HepG2 (cell line): Measurements from ENCODE around the gene SLC5A8. TPM values are rescaled to one million over a fixed set of nuclear protein-coding genes. Genes with fewer than 3 reads are reported as not detected.

ENCODE experiments used
- ATAC-seq: fragments of 200-7000 bp; cut with Tn5 transposase; 3 replicates; pipeline ENCODE4 v1.9.1; 2020; ENCODE audit warnings: mild to moderate bottlenecking, moderate library complexity
- BruUV-seq: library from RNA; stranded (reverse); fragments of 400-500 nt; replicated peaks from 2 replicates; lab custom pipeline; 2021; lab: Mats Ljungman, UMichigan
- CTCF ChIA-PET: fragments of 300-600 bp; formaldehyde crosslinking; extraction: SDS; loops from one replicate; lab custom pipeline; 2021; ENCODE audit warnings: low total read pairs, inconsistent platforms, low intra/inter-chr PET ratio; lab: Yijun Ruan, JAX
- POLR2A ChIA-PET: fragments of 350-600 bp; sonication (Branson Sonifier 250); formaldehyde crosslinking; loops from one replicate; lab custom pipeline; 2020; ENCODE audit warnings: antibody characterized with exemption, inconsistent platforms; lab: Yijun Ruan, JAX
- DNase-seq: peaks from one replicate; pipeline ENCODE4 v3.0.0-alpha.2; 2015; ENCODE audit warnings: low spot score
- FAIRE-seq: peaks from 3 replicates; lab custom pipeline; 2011; peaks lifted over from hg19 to GRCh38; lab: Jason Lieb, UNC
- H2AFZ ChIP-seq: one replicate; pipeline ENCODE4 v1.6.1; 2011; ENCODE audit warnings: low read length, inconsistent platforms
- H3K27ac ChIP-seq: fragments of 300-600 bp; 3 replicates; pipeline ENCODE4 v1.8.0; 2011; ENCODE audit warnings: mixed run types, mild to moderate bottlenecking, mixed read lengths, low read length, inconsistent platforms; ENCODE audit not compliant: insufficient read depth; ENCODE audit errors: extremely low read length
- H3K27me3 ChIP-seq, 2 experiments: fragments of 200-600 bp in 1 of 2; 2 replicates in 1 of 2; 3 replicates in 1 of 2; pipeline versions ENCODE4 v1.6.0 to v1.8.0; 2011; ENCODE audit warnings: low read length in 2 of 2, mild to moderate bottlenecking in 2 of 2, moderate library complexity in 2 of 2, inconsistent platforms in 1 of 2; ENCODE audit not compliant: insufficient read depth in 2 of 2, control insufficient read depth in 1 of 2
- H3K36me3 ChIP-seq, 2 experiments: fragments of 200-600 bp in 1 of 2; replicated peaks in 1 of 2; 2 replicates in 1 of 2; 3 replicates in 1 of 2; pipeline versions ENCODE4 v1.5.1 to v1.8.0; 2011; ENCODE audit warnings: low read length in 2 of 2, inconsistent platforms in 1 of 2; ENCODE audit not compliant: insufficient read depth in 2 of 2, control insufficient read depth in 1 of 2
- H3K4me1 ChIP-seq: 2 replicates; pipeline ENCODE4 v1.5.1; 2012; ENCODE audit warnings: low read length, inconsistent platforms; ENCODE audit not compliant: insufficient read depth
- H3K4me2 ChIP-seq: 2 replicates; pipeline ENCODE4 v1.6.0; 2011; ENCODE audit warnings: low read depth, low read length, inconsistent platforms
- H3K4me3 ChIP-seq, 3 experiments: fragments of 200-600 bp in 1 of 3; sonication (generic), shearing (Covaris generic) in 1 of 3; replicated peaks in 1 of 3; 2 replicates each; pipeline ENCODE4 v1.5.1; 2011 to 2016; ENCODE audit warnings: low read length in 3 of 3, inconsistent platforms in 2 of 3, low read depth in 2 of 3, mild to moderate bottlenecking in 2 of 3, control low read depth in 1 of 3, mixed read lengths in 1 of 3; ENCODE audit not compliant: insufficient read depth in 1 of 3
- H3K79me2 ChIP-seq: one replicate; pipeline ENCODE4 v1.6.1; 2011; ENCODE audit warnings: low read length, inconsistent platforms; ENCODE audit not compliant: insufficient read depth
- H3K9ac ChIP-seq: 2 replicates; pipeline ENCODE4 v1.6.0; 2011; ENCODE audit warnings: mild to moderate bottlenecking, low read depth, low read length, inconsistent platforms; ENCODE audit not compliant: insufficient read depth
- H3K9me3 ChIP-seq: 2 replicates; pipeline ENCODE4 v1.5.1; 2012; ENCODE audit warnings: mild to moderate bottlenecking, low read length
- H4K20me1 ChIP-seq: 2 replicates; pipeline ENCODE4 v1.6.0; 2011; ENCODE audit warnings: inconsistent platforms, mild to moderate bottlenecking, low read length, moderate library complexity; ENCODE audit not compliant: insufficient read depth
- ARHGAP35 ChIP-seq: sonication (generic); formaldehyde crosslinking; IDR thresholded peaks from 2 replicates; pipeline ENCODE4 v1.9.0; 2022; ENCODE audit warnings: mild to moderate bottlenecking, inconsistent platforms, moderate library complexity, missing genetic modification reagents, borderline replicate concordance
- EHMT2 ChIP-seq: fragments of 200-600 bp; sonication (generic); IDR thresholded peaks from 2 replicates; pipeline ENCODE4 v1.7.0; 2017; ENCODE audit warnings: antibody characterized with exemption, low read depth, low read length, borderline replicate concordance
- NCOR1 ChIP-seq: fragments of 200-600 bp; sonication (generic); IDR thresholded peaks from 2 replicates; pipeline ENCODE4 v1.7.0; 2017; ENCODE audit warnings: antibody characterized with exemption, low read length, borderline replicate concordance
- NRL ChIP-seq: sonication (generic); formaldehyde crosslinking; IDR thresholded peaks from 2 replicates; pipeline ENCODE4 v1.5.0; 2020; ENCODE audit warnings: missing genetic modification reagents, mild to moderate bottlenecking, moderate library complexity, borderline replicate concordance
- STAG1 ChIP-seq: sonication (generic); formaldehyde crosslinking; IDR thresholded peaks from 2 replicates; pipeline ENCODE4 v1.4.0; 2020; ENCODE audit warnings: missing genetic modification reagents
- ZBTB3 ChIP-seq: sonication (generic); formaldehyde crosslinking; IDR thresholded peaks from 2 replicates; pipeline ENCODE4 v1.4.0; 2020; ENCODE audit warnings: low read depth, mild to moderate bottlenecking, moderate library complexity, missing genetic modification reagents, borderline replicate concordance
- ZNF615 ChIP-seq: sonication (generic); formaldehyde crosslinking; IDR thresholded peaks from 2 replicates; pipeline ENCODE4 v1.5.0; 2020; ENCODE audit warnings: mild to moderate bottlenecking, missing genetic modification reagents, borderline replicate concordance
- ZNF737 ChIP-seq: sonication (generic); formaldehyde crosslinking; IDR thresholded peaks from 2 replicates; pipeline ENCODE4 v1.5.0; 2020; ENCODE audit warnings: missing genetic modification reagents, mild to moderate bottlenecking, borderline replicate concordance
- WGBS: methylation state at CpG from one replicate; pipeline ENCODE4 v1.1.6; 2017; ENCODE audit warnings: low lambda C conversion rate; 5-methylcytosine and 5-hydroxymethylcytosine counted together
- in situ Hi-C: cut with HindIII; loops from 2 replicates; pipeline ENCODE4 v1.10.0; 2017; ENCODE audit warnings: low pct_unique_long_range_greater_than_20kb; ENCODE audit not compliant: extremely low pct_ligation_motif_present
- intact Hi-C: fragments of 100-400 bp; cut with micrococcal nuclease; formaldehyde crosslinking; loops from one replicate; pipeline ENCODE4 v1.10.0; 2022; ENCODE audit not compliant: unreplicated experiment
- polyA plus RNA-seq, 8 experiments: library from polyadenylated mRNA; depleted of rRNA in 3 of 8; stranded (reverse) in 7 of 8; unstranded in 1 of 8; fragments of >200 nt; fragmentation: Illumina TruSeq in 4 of 8; extraction: Trizol in 4 of 8; gene quantifications; 2 replicates each; pipeline versions ENCODE4 v1.2.1 to v1.2.3, GENCODE V29; 2011 to 2016; ENCODE audit warnings: low read depth in 4 of 8, missing spikeins in 1 of 8, mixed read lengths in 1 of 8; ENCODE audit not compliant: insufficient read depth in 1 of 8
- total RNA-seq, 5 experiments: library from RNA; depleted of rRNA; stranded (reverse); fragments of >200 nt; fragmentation: Illumina TruSeq; extraction: Trizol; gene quantifications; 2 replicates each; pipeline ENCODE4 v1.2.3, GENCODE V29; 2016; ENCODE audit warnings: low read depth in 1 of 5
- TF ChIP-seq, protein P1 (sequence below): sonication (generic); formaldehyde crosslinking; IDR thresholded peaks from 2 replicates; pipeline ENCODE4 v1.5.0; 2020; ENCODE audit warnings: mild to moderate bottlenecking, missing genetic modification reagents, moderate library complexity
- TF ChIP-seq, protein P2 (sequence below): sonication (generic); formaldehyde crosslinking; IDR thresholded peaks from 2 replicates; pipeline ENCODE4 v1.9.0; 2021; ENCODE audit warnings: missing genetic modification reagents, mild to moderate bottlenecking, borderline replicate concordance

Gene SLC5A8
- total and polyA plus RNA-seq, 2 of the 13 experiments (the other 11 are each of a cell fraction or from before 2014, with no cell fraction given): not detected

DNA sequence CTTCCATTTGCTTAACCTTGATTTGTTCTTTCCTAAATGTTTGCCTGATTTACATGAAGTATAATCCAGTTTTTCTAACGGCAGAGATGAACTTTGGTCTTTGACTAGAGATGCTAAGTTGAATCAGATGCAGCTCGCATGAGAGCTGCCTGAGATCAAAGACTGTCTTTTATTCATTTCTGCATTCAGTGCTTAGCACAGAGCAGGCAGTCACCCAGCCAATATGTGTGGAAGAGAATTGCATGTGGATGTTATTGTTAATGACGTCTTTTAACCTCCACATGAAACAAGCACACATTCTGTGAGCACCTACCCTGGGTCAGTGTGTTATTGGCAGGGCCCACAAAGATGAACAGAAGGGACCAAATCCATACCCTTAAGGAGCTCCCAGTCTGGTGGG is 99.2 kb downstream of the SLC5A8 start (continued):
- TF ChIP-seq EHMT2: no peak

DNA sequence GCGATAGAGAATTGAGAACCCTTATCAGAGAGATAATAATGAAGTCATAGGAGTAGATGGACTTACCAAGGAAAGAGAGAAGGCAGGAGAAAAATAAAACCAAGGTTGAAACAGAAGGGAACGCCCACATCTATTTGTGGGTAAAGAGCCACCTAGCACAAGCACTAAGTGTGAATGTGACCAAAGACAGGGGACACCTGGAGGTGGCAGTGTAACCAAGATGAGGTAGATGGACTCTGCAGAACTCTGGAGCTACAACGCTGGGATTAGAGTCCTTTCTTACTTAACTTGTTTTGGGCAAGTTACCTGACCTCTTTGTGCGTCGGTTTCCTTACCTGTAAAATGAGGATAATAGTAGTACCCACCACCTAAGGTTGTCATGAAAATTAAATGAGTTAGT is 101.9 kb downstream of the SLC5A8 start:
- peak; percentile 81 for ATAC-seq
- intact Hi-C loops: no loop called here
- no peak for FAIRE-seq
- in situ Hi-C loops: no loop called here
- peak; percentile 15 for DNase-seq
- Histone ChIP-seq H2AFZ (no peak overlapping the region), H3K79me2 (no peaks in the 10 kb centered on the region), H3K4me3 (no peak overlapping the region), H3K9me3 (no peaks in the 10 kb centered on the region), H3K9ac (no peak overlapping the region), H3K4me2 (no peak overlapping the region), H3K4me1 (no peaks in the 10 kb centered on the region), H3K36me3 (no peaks in the 10 kb centered on the region), H3K27ac (no peak overlapping the region), H3K27me3 (no peaks in the 10 kb centered on the region; a peak in 1 of 5 replicates), H4K20me1 (no peaks in the 10 kb centered on the region)
- BruUV-seq: no TSS peak
- no peak for TF ChIP-seq ZNF615 (CRISPR knock-in tag)
- TF ChIP-seq ZBTB3 (CRISPR knock-in tag): no peak
- peak; percentile 31 for TF ChIP-seq STAG1
- TF ChIP-seq ZNF737 (CRISPR knock-in tag): no peak
- no peak for TF ChIP-seq NCOR1
- TF ChIP-seq, protein P1, sequence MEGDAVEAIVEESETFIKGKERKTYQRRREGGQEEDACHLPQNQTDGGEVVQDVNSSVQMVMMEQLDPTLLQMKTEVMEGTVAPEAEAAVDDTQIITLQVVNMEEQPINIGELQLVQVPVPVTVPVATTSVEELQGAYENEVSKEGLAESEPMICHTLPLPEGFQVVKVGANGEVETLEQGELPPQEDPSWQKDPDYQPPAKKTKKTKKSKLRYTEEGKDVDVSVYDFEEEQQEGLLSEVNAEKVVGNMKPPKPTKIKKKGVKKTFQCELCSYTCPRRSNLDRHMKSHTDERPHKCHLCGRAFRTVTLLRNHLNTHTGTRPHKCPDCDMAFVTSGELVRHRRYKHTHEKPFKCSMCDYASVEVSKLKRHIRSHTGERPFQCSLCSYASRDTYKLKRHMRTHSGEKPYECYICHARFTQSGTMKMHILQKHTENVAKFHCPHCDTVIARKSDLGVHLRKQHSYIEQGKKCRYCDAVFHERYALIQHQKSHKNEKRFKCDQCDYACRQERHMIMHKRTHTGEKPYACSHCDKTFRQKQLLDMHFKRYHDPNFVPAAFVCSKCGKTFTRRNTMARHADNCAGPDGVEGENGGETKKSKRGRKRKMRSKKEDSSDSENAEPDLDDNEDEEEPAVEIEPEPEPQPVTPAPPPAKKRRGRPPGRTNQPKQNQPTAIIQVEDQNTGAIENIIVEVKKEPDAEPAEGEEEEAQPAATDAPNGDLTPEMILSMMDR: peak; percentile 48
- TF ChIP-seq NRL (CRISPR knock-in tag): no peak
- TF ChIP-seq ARHGAP35 (CRISPR knock-in tag): no peak
- TF ChIP-seq, protein P2, sequence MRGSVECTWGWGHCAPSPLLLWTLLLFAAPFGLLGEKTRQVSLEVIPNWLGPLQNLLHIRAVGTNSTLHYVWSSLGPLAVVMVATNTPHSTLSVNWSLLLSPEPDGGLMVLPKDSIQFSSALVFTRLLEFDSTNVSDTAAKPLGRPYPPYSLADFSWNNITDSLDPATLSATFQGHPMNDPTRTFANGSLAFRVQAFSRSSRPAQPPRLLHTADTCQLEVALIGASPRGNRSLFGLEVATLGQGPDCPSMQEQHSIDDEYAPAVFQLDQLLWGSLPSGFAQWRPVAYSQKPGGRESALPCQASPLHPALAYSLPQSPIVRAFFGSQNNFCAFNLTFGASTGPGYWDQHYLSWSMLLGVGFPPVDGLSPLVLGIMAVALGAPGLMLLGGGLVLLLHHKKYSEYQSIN (CRISPR knock-in tag): no peak
- under 1% methylated on average over 5 of the region's 5 CpGs for WGBS
- POLR2A ChIA-PET: no interaction called here
- CTCF ChIA-PET: no interaction called here
